GM19099 (cell line): ENCODE measurements around the gene RAP1A.
A peak's percentile ranks its signal among the peaks of the same experiment; 100 is the strongest.

Experiments used
- POLR2A ChIP-seq: IDR thresholded peaks from 3 replicates; pipeline ENCODE4 v1.6.1; 2011; ENCODE audit warnings: low read depth; ENCODE audit not compliant: insufficient read length; ENCODE audit errors: extremely low read depth

RAP1A gene

GRCh38 chr1:111745675-111746613 is 126.4 kb downstream of the RAP1A start:
- no peak for TF ChIP-seq POLR2A

- TF ChIP-seq POLR2A, result no peak
Measured at GRCh38 chr1:111746614-111746999, 127.0 kb downstream of the RAP1A start.

- TF ChIP-seq POLR2A, result no peak
Measured at GRCh38 chr1:111747282-111747734, 127.7 kb downstream of the RAP1A start.

DNA sequence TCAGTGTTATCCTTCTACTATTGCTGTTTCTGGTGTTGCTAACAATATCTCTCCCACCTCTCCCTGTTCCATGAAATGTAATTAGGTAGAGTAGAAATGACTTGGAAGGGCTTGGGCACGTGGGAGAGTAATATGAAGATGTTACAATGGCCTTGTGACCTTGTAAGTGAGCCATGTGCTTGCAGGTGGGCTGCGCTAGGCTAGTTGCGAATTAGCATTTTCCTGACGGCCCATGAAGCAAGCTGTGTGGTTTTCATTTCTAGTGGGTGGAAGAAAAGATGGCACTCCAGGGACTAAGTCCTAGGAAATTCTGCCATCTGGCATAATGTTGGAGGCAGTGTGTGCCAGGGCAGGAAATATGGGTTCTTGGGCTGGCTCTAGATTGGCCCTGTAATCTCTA is 128.4 kb downstream of the RAP1A start:
- TF ChIP-seq POLR2A, result no peak

DNA sequence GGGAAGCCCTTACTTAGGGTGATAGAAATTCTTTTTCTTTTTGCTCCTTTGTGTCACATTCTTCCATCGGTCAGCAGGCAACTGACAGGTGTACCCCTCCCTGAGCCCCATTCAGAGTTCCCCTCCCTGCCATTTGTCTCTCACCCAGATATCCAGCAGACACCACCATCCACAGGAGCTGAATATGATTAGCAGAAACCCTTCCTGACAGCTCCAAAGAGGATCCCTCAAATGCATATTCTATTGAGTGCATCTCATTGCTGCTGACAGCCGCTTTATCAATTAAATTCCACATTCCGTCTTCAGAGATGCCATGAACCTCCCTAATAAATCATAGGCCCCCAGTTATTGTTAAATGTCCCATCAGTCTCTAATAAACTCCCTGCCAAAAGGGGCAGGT is 130.0 kb downstream of the RAP1A start:
- TF ChIP-seq POLR2A, result no peak

- TF ChIP-seq POLR2A, result no peak
Measured at GRCh38 chr1:111750856-111751255, 131.3 kb downstream of the RAP1A start.

DNA sequence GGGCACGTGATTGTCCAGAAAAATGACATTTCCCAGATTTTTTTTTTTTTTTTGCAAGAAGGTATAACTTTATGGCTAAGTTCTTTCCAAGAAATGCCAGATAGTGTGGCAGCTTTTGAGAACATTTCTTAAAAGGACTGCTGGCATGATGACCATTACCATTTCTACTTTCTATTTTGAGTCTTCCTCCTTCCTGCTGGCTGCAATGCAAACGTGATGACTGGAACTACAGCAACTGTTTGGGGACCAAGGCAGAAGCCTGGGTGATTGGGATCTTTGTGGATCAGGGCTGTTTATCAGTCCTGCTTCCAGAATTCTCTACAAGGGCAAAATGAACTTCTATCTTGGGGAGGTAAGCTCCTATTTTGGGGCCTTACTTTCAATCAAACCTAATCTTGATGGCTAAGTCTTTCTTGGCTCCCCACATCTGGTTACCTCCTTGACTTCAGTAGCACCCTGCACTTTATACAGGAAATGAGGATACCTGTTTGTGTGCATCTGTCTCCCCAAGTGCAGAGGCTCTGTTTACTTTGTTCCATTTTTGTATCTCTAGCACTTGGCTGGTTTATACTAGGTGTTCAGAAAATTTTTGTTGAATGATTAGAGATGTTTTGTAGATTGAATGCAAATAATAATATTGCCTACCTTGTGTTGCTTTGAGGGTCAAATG is 132.5 kb downstream of the RAP1A start:
- TF ChIP-seq POLR2A, result no peak

DNA sequence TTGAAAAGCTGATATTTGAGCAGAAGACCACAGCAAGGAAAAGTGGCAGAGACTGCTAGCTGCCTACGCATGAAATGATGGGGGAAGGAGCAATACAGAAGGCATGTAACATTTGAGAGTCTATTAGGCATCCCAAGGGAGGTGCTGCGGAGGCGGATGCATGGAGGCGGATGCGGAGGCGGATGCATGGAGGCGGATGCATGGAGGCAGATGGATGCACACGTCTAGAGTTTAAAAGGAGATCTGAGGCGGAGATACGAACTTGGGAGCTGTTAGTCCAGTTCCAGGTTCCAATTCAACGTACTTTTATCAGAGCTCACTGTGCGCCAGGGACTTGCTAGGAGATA is 135.4 kb downstream of the RAP1A start:
- TF ChIP-seq POLR2A, result no peak

GRCh38 chr1:111755331-111756123 is 135.9 kb downstream of the RAP1A start, which contains the start of gene DDX20:
Gene DDX20, plus strand, starts transcription at chr1:111755901. Its CDS starts 24 bp downstream, at chr1:111755925.
- TF ChIP-seq POLR2A, result peak; percentile 88

DNA sequence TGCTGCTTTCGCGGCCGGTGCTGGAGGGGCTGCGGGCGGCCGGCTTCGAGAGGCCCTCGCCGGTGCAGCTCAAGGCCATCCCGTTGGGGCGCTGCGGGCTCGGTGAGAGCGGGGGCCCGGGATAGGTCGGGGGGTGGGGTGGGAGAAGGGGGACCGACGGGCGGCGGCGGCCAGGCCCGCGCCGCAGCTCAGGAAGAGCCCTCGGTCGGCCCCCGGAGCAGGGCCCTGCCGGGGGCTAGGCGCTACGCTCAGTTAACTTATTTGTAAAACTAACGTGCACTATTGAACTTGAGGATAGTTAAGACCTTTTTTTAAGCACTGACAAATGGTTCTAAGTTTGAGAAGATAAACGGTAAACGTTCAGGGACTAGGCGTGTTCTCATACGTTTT is 136.5 kb downstream of the RAP1A start:
- TF ChIP-seq POLR2A, result no peak

- TF ChIP-seq POLR2A, result no peak
Measured at GRCh38 chr1:111758373-111758772, 138.8 kb downstream of the RAP1A start.

- no peak for TF ChIP-seq POLR2A
Measured at GRCh38 chr1:111761717-111762116, 142.1 kb downstream of the RAP1A start.

DNA sequence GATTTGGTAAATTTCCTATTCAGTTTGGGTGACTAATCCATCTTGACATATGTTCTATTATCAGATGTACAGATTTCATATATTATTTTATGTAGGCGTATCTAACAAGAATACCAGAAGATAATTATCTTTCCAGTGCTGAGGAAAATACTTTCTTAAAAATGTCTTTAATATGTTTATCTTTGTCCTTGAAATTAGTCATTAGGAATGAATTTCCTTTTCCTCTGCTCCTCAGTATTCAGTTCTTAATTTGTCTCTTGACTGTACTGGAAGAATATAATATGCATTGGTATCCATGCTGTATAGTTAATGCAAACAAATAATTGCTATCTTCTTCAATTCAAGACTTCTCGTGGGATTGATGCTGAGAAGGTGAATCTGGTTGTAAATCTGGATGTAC is 142.7 kb downstream of the RAP1A start:
- TF ChIP-seq POLR2A, result no peak
